G401 (cell line): ENCODE data around the gene AGBL4. TPM values are rescaled to one million over a fixed set of nuclear protein-coding genes. Genes with fewer than 3 reads are reported as not detected.
A peak's percentile ranks its signal among the peaks of the same experiment; 100 is the strongest.

Source experiments
- DNase-seq: peaks from one replicate; pipeline ENCODE4 v3.0.0-alpha.2; 2015; ENCODE audit warnings: low spot score
- in situ Hi-C: cut with HindIII; loops from 2 replicates; pipeline ENCODE4 v1.10.0; 2016; ENCODE audit warnings: low sequenced_read_pairs, mixed read lengths
- total RNA-seq: library from RNA; depleted of rRNA; stranded (reverse); fragments of >200 nt; shearing (Covaris generic); gene quantifications from 2 replicates; pipeline ENCODE4 v1.2.3, GENCODE V29; 2014

Gene AGBL4
- total RNA-seq, 1 experiment from 2014 or later: not detected

DNA sequence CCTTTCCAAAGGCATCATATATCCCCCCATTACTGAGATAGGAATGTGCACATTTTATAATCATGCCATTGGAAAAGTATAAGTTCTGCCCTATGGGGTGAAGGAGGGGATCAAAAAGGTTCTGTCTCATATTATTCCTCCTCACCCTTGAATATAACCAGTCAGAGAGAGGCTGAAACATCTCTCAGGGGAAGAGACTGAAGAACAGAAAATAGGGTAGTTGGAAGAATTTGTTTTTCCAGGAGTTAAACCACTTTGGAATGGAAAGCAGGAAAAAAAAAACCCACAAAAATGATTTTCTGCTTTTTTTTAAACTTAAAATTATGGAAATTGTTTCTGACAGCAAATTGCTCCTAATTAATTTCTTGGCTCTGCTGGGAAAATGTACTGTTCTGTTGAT lies 1194.3 kb downstream of the AGBL4 start:
- no peak for DNase-seq
- in situ Hi-C loops: no loop called here

GRCh38 chr1:48823168-48823567 lies 1200.6 kb downstream of the AGBL4 start:
- no peak for DNase-seq
- in situ Hi-C loops: no loop called here

DNA sequence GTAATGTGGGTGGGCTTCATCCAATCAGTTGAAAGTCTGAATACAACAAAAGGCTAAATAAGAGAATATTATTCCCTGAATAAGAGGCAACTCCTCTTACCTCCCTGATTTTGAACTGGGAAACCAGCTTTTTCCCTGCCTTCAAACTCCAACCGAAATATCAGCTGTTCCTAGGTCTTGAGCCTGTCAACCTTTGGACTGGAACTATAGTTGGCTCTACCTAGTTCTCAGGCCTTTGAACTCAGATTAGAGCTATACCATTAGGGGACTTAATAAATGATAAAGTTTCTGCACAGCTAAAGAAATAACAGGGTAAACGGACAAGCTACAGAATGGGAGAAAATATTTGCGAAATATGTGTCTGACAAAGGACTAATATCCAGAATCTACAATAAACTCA lies 1203.3 kb downstream of the AGBL4 start:
- in situ Hi-C loops: no loop called here
- no peak for DNase-seq

- DNase-seq: peak; percentile 27
- in situ Hi-C loops: no loop called here
Measured at GRCh38 chr1:48817505-48818114, 1206.1 kb downstream of the AGBL4 start.

DNA sequence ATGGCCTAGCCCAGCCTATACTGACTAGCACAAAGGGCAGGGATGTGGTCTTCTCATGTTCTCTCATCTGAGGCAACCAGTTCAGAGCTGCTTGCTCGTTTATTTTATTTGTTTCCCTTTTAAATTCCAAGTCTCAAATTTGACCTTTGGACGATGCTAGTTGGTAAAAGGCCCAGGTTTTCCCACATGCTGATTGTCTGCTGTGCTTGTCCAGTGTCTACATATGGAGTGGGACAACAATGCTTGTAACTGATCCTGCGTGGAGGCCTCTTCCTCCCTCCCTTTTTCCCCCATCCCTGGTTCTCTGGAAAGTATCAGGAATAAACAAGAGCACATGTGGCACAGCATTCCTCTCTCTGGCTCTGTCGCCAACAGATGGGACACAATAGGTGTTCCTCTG lies 1213.0 kb downstream of the AGBL4 start:
- no peak for DNase-seq
- in situ Hi-C loops: no loop called here

DNA sequence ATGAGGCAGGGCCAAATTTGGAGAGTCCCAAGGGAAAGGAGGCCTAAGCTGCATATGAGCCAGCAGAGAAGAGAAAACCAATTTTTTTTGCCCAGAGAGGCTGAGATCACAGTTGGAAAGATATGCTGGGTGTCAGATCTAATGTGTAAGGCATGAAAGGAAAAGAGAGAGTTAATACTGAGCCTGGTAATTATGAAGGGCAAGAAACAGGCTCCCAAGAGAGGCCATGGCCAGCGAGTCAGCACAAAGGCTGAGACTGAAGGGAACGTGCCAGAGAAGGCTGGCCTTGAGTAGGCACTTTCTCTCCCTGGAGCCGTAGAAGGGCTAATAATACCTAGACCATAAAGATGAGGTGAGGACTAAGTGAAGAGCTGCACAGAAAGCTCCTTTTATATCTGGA lies 1215.3 kb downstream of the AGBL4 start:
- in situ Hi-C loops: no loop called here
- DNase-seq: no peak

DNA sequence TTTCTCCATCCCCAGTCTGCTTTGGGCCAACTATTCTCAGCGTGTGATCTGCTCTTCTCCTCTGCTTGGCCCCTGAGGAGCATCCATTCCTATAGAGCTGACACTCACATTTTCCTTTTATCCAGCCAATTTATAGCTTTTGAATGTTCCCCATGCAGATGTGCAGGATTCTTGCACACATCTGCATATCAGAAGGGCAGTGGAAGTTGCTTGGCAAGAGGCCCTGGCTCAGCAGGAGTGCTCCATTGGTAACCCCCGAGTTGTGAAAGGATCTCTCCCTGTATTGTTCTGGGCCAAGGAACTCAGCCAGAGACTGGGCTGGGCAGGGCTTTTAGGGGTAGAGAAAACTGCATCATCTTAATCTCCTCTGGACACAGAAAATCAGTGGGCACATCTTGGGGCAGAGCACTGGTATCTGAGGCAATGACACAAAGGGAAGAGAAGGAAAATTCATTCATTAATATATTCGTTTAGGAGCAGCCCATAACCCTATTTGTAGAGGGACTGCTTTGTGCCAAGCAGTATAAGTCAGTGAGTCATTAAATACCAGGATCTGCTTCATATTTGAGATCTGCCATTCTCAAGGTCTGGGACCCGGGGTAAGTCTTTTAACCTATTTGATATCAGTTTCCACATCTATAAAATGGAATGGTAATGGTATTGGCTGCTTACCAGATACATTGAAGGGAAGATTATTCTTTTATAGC lies 1216.0 kb downstream of the AGBL4 start:
- in situ Hi-C loops: no loop called here
- no peak for DNase-seq

- no peak for DNase-seq
- in situ Hi-C loops: no loop called here
Measured at GRCh38 chr1:48803474-48803873, 1220.3 kb downstream of the AGBL4 start.

GRCh38 chr1:48794816-48795215 lies 1228.9 kb downstream of the AGBL4 start:
- in situ Hi-C loops: no loop called here

GRCh38 chr1:48793863-48794262 lies 1229.9 kb downstream of the AGBL4 start:
- in situ Hi-C loops: no loop called here
- no peak for DNase-seq

More at GRCh38 chr1:48794816-48795215, 1228.9 kb downstream of the AGBL4 start:
- DNase-seq: no peak

GRCh38 chr1:48792961-48793360 lies 1230.8 kb downstream of the AGBL4 start:
- no peak for DNase-seq
- in situ Hi-C loops: no loop called here

DNA sequence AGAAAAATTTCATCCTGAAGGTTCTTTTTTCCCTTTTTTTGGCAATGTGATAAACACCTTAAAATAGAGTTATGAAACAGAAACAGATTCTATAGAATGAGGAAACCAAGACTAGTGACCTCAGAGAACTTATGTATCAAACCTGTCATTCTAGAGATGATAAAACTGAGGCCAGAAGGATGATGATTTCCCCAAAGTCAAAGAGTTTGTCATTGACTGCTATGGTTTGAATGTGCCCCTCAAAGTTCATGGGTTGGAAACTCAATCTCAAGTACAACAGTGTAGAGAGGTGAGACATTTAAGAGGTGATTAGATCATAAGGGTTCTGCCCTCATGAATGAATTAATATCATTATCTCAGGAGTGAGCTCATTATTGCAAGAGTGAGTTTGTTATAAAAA lies 1233.4 kb downstream of the AGBL4 start:
- in situ Hi-C loops: no loop called here
- no peak for DNase-seq

DNA sequence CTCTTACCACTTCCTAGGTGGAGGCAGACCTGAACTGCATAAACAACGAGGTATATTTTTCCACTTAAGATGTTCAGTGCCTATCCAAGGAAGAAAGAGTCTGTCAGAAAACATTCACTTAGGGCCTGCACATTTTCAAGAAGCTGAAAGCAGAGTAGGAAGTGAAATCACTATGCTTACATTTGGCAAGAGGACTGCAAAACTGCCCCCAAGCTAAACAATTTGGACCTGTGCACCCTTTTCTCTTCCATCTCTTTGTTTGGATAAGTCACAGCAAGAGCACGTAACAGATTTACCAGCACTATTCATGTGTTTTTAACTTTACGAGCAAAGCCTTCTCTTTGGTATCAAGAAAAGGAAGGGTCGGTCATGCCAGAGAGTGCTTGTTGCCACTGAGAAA lies 1233.9 kb downstream of the AGBL4 start:
- in situ Hi-C loops: no loop called here
- no peak for DNase-seq

DNA sequence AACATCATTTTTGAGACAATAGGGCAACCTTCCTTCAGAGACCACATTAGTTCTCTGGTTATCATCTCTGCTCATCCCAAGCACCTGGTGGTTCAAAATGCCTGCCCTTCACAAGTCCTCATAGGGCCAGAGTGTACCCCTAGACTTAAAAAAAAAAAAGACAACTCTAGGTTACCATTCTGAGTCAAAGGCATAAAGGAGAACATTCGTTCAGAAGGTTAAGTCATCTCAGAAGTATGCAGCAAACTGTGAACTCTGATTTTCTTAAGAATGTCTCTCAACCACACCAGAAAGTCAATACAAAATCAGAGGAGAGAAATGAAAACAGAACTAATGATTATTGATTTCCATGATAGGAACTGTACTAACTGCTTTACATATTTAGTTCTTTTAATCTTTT lies 1237.9 kb downstream of the AGBL4 start:
- in situ Hi-C loops: no loop called here
- no peak for DNase-seq

- no peak for DNase-seq
- in situ Hi-C loops: no loop called here
Measured at GRCh38 chr1:48784301-48784700, 1239.5 kb downstream of the AGBL4 start.

- DNase-seq: no peak
- in situ Hi-C loops: no loop called here
Measured at GRCh38 chr1:48777219-48777895, 1246.4 kb downstream of the AGBL4 start.

DNA sequence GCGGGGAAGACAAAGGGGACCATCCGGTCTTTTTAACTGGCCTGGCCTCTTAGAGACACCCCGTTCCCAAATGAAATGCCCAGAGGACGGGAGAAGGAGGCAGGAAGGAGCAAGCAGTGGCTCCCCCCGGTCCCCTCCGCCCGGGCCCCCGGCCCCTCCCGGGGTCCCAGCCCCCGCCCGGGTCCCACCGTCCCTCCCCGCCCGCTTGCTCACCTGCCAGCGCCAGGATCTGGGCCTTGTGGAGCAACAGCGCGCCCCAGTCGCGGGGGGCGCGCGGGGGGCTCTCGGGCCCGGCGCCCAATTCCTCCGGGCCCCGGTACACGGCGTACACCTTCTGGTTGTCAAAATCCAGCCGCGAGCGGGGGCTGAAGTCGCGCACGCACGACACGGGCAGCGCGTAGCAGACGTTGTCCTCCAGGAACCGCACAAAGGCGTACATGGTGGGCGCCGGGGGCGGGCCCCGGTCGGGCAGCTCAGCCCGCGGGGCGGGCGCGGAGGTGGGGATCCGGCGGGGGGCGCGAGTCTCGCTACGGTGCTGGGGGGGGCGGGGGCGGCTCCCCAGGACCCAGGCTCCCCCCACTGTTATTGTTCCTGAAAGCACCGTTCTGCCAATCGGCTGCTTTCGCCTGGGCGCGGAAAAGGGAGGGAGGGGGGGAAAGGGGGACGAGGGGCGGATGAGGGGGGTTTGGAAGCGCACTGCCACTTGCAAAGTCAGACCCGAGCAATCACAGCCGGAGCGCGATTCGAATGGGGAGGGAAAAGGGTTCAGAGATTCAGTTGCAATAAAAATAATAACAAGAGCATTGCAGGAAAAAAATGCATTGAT lies 1247.1 kb downstream of the AGBL4 start, which contains the start of gene BEND5:
TSS of gene BEND5 (minus strand) at position 499 of the 826 bp plus-strand sequence. CDS start at position 439, 60 bp downstream.
- peak; percentile 30 for DNase-seq
- in situ Hi-C loops: no loop called here

DNA sequence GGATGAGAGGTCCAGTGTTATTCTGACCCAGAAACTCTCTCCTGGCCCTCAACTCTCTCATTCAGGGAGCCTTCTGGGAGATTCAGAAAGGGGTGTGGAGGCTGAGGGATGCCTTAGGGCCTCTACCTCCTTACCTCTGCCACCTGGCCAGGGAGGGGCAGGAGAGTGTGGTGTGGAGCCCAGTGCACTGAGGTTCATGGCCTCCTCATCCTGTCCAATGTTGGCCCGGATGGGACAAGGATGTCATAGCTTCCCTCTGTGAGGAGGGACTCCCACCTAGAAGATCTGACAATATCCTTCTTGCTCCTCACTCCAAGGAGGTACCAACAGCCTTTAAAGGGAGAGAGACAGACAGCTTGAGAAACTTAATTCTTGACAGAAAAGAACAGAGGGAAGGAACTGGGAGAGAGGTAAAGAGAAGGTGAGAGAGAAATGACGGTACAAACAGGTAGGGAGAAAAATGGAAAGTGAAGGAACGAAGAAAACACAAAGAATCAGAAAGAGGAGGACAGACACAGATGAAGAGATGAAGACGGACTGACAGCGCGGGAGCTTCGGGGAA lies 1247.8 kb downstream of the AGBL4 start:
- DNase-seq: peak; percentile 7
- in situ Hi-C loops: no loop called here

- in situ Hi-C loops: no loop called here
- no peak for DNase-seq
Measured at GRCh38 chr1:48773133-48773532, 1250.6 kb downstream of the AGBL4 start.
